IMR-90 (cell line): ENCODE results near the gene PPP1R3D. TPM values are rescaled to one million over a fixed set of nuclear protein-coding genes. Genes with fewer than 3 reads are reported as not detected.

Source experiments
- ATAC-seq: fragments of 200-7000 bp; cut with Tn5 transposase; 2 replicates; pipeline ENCODE4 v1.9.1; 2020; ENCODE audit warnings: low read depth, mild to moderate bottlenecking, moderate library complexity
- BruUV-seq: library from RNA; stranded (reverse); fragments of 400-500 nt; replicated peaks from 2 replicates; lab custom pipeline; 2021; lab: Mats Ljungman, UMichigan
- CTCF ChIA-PET: fragments of 300-600 bp; formaldehyde crosslinking; extraction: SDS; loops from one replicate; lab custom pipeline; 2021; ENCODE audit warnings: antibody characterized with exemption; lab: Yijun Ruan, JAX
- POLR2A ChIA-PET: fragments of 300-600 bp; sonication (Branson Sonifier 250); formaldehyde crosslinking; loops from one replicate; lab custom pipeline; 2022; ENCODE audit warnings: antibody characterized with exemption; ENCODE audit not compliant: unreplicated experiment; lab: Charles Lee
- DNase-seq: peaks from one replicate; pipeline ENCODE4 v3.0.0; 2013
- H2AFZ ChIP-seq: replicated peaks from 2 replicates; pipeline ENCODE3; 2013; ENCODE audit warnings: low read length, mild to moderate bottlenecking; ENCODE audit not compliant: poor library complexity
- H2AK5ac ChIP-seq: 2 replicates; pipeline ENCODE4 v1.6.1; 2013; ENCODE audit warnings: low read depth, low read length, inconsistent platforms
- H2AK9ac ChIP-seq: replicated peaks from 2 replicates; pipeline ENCODE3; 2013; ENCODE audit warnings: mild to moderate bottlenecking, low read depth, low read length, moderate library complexity; ENCODE audit not compliant: poor library complexity
- H2BK120ac ChIP-seq: 2 replicates; pipeline ENCODE4 v1.6.1; 2013; ENCODE audit warnings: low read depth, low read length, inconsistent platforms
- H2BK15ac ChIP-seq: 3 replicates; pipeline ENCODE4 v1.6.1; 2013; ENCODE audit warnings: low read depth, low read length, inconsistent platforms
- H2BK20ac ChIP-seq: 2 replicates; pipeline ENCODE4 v1.6.1; 2013; ENCODE audit warnings: low read depth, mild to moderate bottlenecking, inconsistent platforms, low read length, moderate library complexity
- H2BK5ac ChIP-seq: 2 replicates; pipeline ENCODE4 v1.6.1; 2013; ENCODE audit warnings: mild to moderate bottlenecking, low read depth, low read length, inconsistent platforms; ENCODE audit not compliant: poor library complexity, severe bottlenecking
- H3K14ac ChIP-seq: replicated peaks from 2 replicates; pipeline ENCODE4 v1.6.1; 2013; ENCODE audit warnings: low read depth, low read length, inconsistent platforms
- H3K18ac ChIP-seq: 2 replicates; pipeline ENCODE4 v1.6.1; 2013; ENCODE audit warnings: low read depth, low read length, control low read depth
- H3K23ac ChIP-seq: 2 replicates; pipeline ENCODE4 v1.6.1; 2013; ENCODE audit warnings: low read depth, low read length, inconsistent platforms
- H3K27ac ChIP-seq: 2 replicates; pipeline ENCODE4 v1.5.1; 2013; ENCODE audit warnings: mild to moderate bottlenecking, control low read depth, low read length; ENCODE audit not compliant: insufficient read depth
- H3K27me3 ChIP-seq: 2 replicates; pipeline ENCODE4 v1.6.1; 2013; ENCODE audit warnings: low read length; ENCODE audit not compliant: control insufficient read depth, insufficient read depth
- H3K36me3 ChIP-seq: 2 replicates; pipeline ENCODE4 v1.6.1; 2013; ENCODE audit warnings: low read length, mixed read lengths; ENCODE audit not compliant: control insufficient read depth, insufficient read depth
- H3K4ac ChIP-seq: 2 replicates; pipeline ENCODE4 v1.6.1; 2013; ENCODE audit warnings: low read depth, low read length, inconsistent platforms
- H3K4me1 ChIP-seq: 2 replicates; pipeline ENCODE4 v1.6.1; 2013; ENCODE audit warnings: low read length, mixed read lengths; ENCODE audit not compliant: control insufficient read depth, insufficient read depth
- H3K4me2 ChIP-seq: 2 replicates; pipeline ENCODE4 v1.6.1; 2013; ENCODE audit warnings: low read depth, mild to moderate bottlenecking, control low read depth, low read length, moderate library complexity
- H3K4me3 ChIP-seq: 2 replicates; pipeline ENCODE4 v1.5.1; 2013; ENCODE audit warnings: low read depth, mild to moderate bottlenecking, control low read depth, low read length, moderate library complexity; ENCODE audit not compliant: insufficient read depth
- H3K56ac ChIP-seq: 2 replicates; pipeline ENCODE4 v1.6.1; 2013; ENCODE audit warnings: low read length, inconsistent platforms; ENCODE audit not compliant: insufficient read depth; ENCODE audit errors: extremely low read depth
- H3K79me1 ChIP-seq, 2 experiments: 2 replicates each; pipeline ENCODE4 v1.6.1; 2013; ENCODE audit warnings: low read length in 2 of 2, inconsistent platforms in 1 of 2, low read depth in 1 of 2
- H3K9ac ChIP-seq: 2 replicates; pipeline ENCODE4 v1.6.1; 2013; ENCODE audit warnings: low read depth, low read length, control low read depth
- H3K9me1 ChIP-seq: 2 replicates; pipeline ENCODE4 v1.6.1; 2013; ENCODE audit warnings: low read length, inconsistent platforms; ENCODE audit not compliant: insufficient read depth
- H3K9me3 ChIP-seq: 2 replicates; pipeline ENCODE4 v1.6.1; 2013; ENCODE audit warnings: low read length; ENCODE audit not compliant: control insufficient read depth, insufficient read depth
- H4K20me1 ChIP-seq: 2 replicates; pipeline ENCODE4 v1.6.1; 2013; ENCODE audit warnings: low read length, inconsistent platforms; ENCODE audit not compliant: insufficient read depth
- H4K5ac ChIP-seq: 2 replicates; pipeline ENCODE4 v1.6.1; 2013; ENCODE audit warnings: mild to moderate bottlenecking, low read depth, low read length, control low read depth
- H4K8ac ChIP-seq, 2 experiments: 2 replicates each; pipeline ENCODE4 v1.6.1; 2013; ENCODE audit warnings: low read depth in 2 of 2, low read length in 2 of 2, control low read depth in 1 of 2, inconsistent platforms in 1 of 2
- H4K91ac ChIP-seq: 2 replicates; pipeline ENCODE4 v1.6.1; 2013; ENCODE audit warnings: low read depth, low read length, inconsistent platforms; ENCODE audit not compliant: insufficient read depth
- CEBPB ChIP-seq: IDR thresholded peaks from 2 replicates; pipeline ENCODE4 v1.6.1; 2012; ENCODE audit warnings: low read depth, low read length, improper control_type of control experiment
- CHD1 ChIP-seq: IDR thresholded peaks from 2 replicates; pipeline ENCODE4 v1.6.1; 2012; ENCODE audit warnings: low read depth, low read length, improper control_type of control experiment
- FOS ChIP-seq: fragments of 150-350 bp; IDR thresholded peaks from 2 replicates; pipeline ENCODE4 v1.6.1; 2016; ENCODE audit warnings: low read depth, low read length
- MAFK ChIP-seq: IDR thresholded peaks from 2 replicates; pipeline ENCODE4 v1.6.1; 2012; ENCODE audit warnings: low read depth, low read length, improper control_type of control experiment
- MAZ ChIP-seq: IDR thresholded peaks from 2 replicates; pipeline ENCODE4 v1.6.1; 2012; ENCODE audit warnings: low read depth, mild to moderate bottlenecking, low read length, improper control_type of control experiment, moderate library complexity, borderline replicate concordance
- MXI1 ChIP-seq: IDR thresholded peaks from 2 replicates; pipeline ENCODE4 v1.6.1; 2012; ENCODE audit warnings: low read depth, mild to moderate bottlenecking, low read length, moderate library complexity, borderline replicate concordance
- NFE2L2 ChIP-seq: fragments of 150-350 bp; IDR thresholded peaks from 2 replicates; pipeline ENCODE4 v1.6.1; 2016; ENCODE audit warnings: low read depth, mild to moderate bottlenecking, low read length
- POLR2A ChIP-seq: IDR thresholded peaks from 2 replicates; pipeline ENCODE4 v1.6.1; 2012; ENCODE audit warnings: mild to moderate bottlenecking, low read depth, low read length
- RFX5 ChIP-seq: IDR thresholded peaks from 2 replicates; pipeline ENCODE4 v1.8.0; 2012; ENCODE audit warnings: low read depth, mild to moderate bottlenecking, low read length, moderate library complexity
- SMC3 ChIP-seq: fragments of 150-350 bp; IDR thresholded peaks from 2 replicates; pipeline ENCODE4 v1.6.1; 2016; ENCODE audit warnings: low read depth, mild to moderate bottlenecking, antibody characterized with exemption, low read length, moderate library complexity
- WGBS, 2 experiments: methylation state at CpG; one replicate each; pipeline versions ENCODE4 v1.1.5 to v1.1.7; 2013; ENCODE audit warnings: missing lambda C conversion rate in 2 of 2; ENCODE audit not compliant: insufficient read length in 1 of 2; ENCODE audit errors: extremely low coverage in 2 of 2; 5-methylcytosine and 5-hydroxymethylcytosine counted together
- dilution Hi-C: fragments of 300-500 bp; cut with HindIII; formaldehyde crosslinking; loops from one replicate; pipeline ENCODE4 v1.14.3; 2018; ENCODE audit warnings: low sequenced_read_pairs; ENCODE audit not compliant: unreplicated experiment
- in situ Hi-C: fragments of 300-500 bp; cut with MboI; formaldehyde crosslinking; loops from 3 replicates; pipeline ENCODE4 v1.14.3; 2019; ENCODE audit warnings: low sequenced_read_pairs, inconsistent platforms, mixed read lengths
- intact Hi-C: fragments of 100-400 bp; cut with micrococcal nuclease; formaldehyde crosslinking; loops from 2 replicates; pipeline ENCODE4 v1.10.0; 2022
- polyA plus RNA-seq, 3 experiments: library from polyadenylated mRNA; depleted of rRNA; stranded (reverse); fragments of >200 nt; gene quantifications; 2 replicates each; pipeline ENCODE4 v1.2.3, GENCODE V29; 2012; ENCODE audit warnings: low replicate concordance in 1 of 3
- total RNA-seq: library from RNA; depleted of rRNA; stranded (reverse); fragments of >200 nt; gene quantifications from 2 replicates; pipeline ENCODE4 v1.2.3, GENCODE V29; 2012

PPP1R3D gene
- total and polyA plus RNA-seq, 2 of the 4 experiments (the other 2 are of a cell fraction): 1.6 to 2.7 TPM

DNA sequence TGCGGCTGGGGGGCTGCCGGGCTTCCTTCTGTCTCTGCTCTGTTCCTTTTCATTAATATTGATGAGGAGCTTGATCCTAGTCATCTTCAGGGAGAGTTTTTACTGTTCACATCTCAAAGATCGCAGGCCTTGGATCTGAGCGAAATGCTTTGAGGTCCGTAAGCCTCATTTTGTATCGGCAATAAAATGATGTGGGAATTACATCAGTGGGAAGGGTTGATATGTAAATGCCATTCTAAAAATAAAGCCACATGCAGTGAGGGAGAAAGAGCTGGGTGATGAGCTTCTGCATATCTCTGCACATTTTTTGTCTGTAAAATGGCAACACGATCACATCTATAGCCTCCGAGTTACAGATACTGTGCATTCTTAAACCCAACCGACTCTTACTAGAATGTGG, 43.0 kb upstream of the PPP1R3D start:
- no peak for TF ChIP-seq CHD1
- TF ChIP-seq SMC3: no peak
- TF ChIP-seq POLR2A: no peak
- TF ChIP-seq MAZ: no peak
- TF ChIP-seq NFE2L2: no peak
- TF ChIP-seq CEBPB: no peak
- TF ChIP-seq RFX5: no peak
- no peak for TF ChIP-seq FOS
- TF ChIP-seq MAFK: no peak
- no peak for TF ChIP-seq MXI1
- Histone ChIP-seq H3K14ac (no peak overlapping the region), H4K8ac (no peak overlapping the region), H3K18ac (no peak overlapping the region), H3K23ac (no peak overlapping the region), H2AFZ (no peak overlapping the region), H3K4me3 (no peak overlapping the region), H3K36me3 (no peaks in the 10 kb centered on the region), H3K79me1 (no peaks in the 10 kb centered on the region), H3K4me2 (no peak overlapping the region), H3K4me1 (no peaks in the 10 kb centered on the region), H3K27ac (no peak overlapping the region), H3K56ac (no peak overlapping the region), H4K5ac (no peak overlapping the region), H2BK5ac (no peak overlapping the region), H2BK120ac (no peak overlapping the region), H2AK9ac (no peak overlapping the region), H3K27me3 (peaks cover 2% of the 10 kb centered on the region; the same call in 1 of the 2 replicates), H2BK15ac (no peak overlapping the region), H4K91ac (no peak overlapping the region), H3K9me1 (no peaks in the 10 kb centered on the region), H4K20me1 (no peaks in the 10 kb centered on the region), H3K9me3 (no peaks in the 10 kb centered on the region), H2AK5ac (no peak overlapping the region), H3K9ac (no peak overlapping the region), H3K4ac (no peak overlapping the region), H2BK20ac (no peak overlapping the region)
- in situ Hi-C loops (no loop called here), intact Hi-C loops (no loop called here), dilution Hi-C loops (no loop called here)
- ATAC-seq (no peak), DNase-seq (no peak)
- WGBS, 2 experiments: no CpG with 5 or more reads among the region's 9 CpGs
- POLR2A ChIA-PET: no interaction called here
- CTCF ChIA-PET: no interaction called here
- BruUV-seq: no TSS peak
